Peyer's patch (tissue), 4 donors: ENCODE data around the gene CABP7. TPM values are rescaled to one million over a fixed set of nuclear protein-coding genes. Genes with fewer than 3 reads are reported as not detected.

Experiments
- DNase-seq, 3 donors: peaks; one replicate each; pipeline ENCODE4 v3.0.0-alpha.2; 2017 to 2019
- H3K27ac ChIP-seq, 4 donors: fragments of 200-600 bp; sonication (generic); one replicate each; pipeline ENCODE4 v1.5.1; 2016 to 2019
- H3K27me3 ChIP-seq, 2 donors: fragments of 200-600 bp; sonication (generic); one replicate each; pipeline ENCODE4 v1.5.1; 2019
- H3K36me3 ChIP-seq, 3 donors: fragments of 200-600 bp; sonication (generic); one replicate each; pipeline ENCODE4 v1.5.1; 2016 to 2019
- H3K4me1 ChIP-seq, 4 donors: fragments of 200-600 bp; sonication (generic); one replicate each; pipeline ENCODE4 v1.5.1; 2016 to 2019
- H3K4me3 ChIP-seq, 4 donors: fragments of 200-600 bp; sonication (generic); 1 replicate in 3 of 4; 2 replicates in 1 of 4; pipeline ENCODE4 v1.5.1; 2016 to 2019; ENCODE audit warnings: mild to moderate bottlenecking in 1 of 4
- H3K9me3 ChIP-seq, 4 donors: fragments of 200-600 bp; sonication (generic); one replicate each; pipeline ENCODE4 v1.5.1; 2016 to 2019; ENCODE audit warnings: mild to moderate bottlenecking in 1 of 4
- CTCF ChIP-seq, 6 experiments: fragments of 450-650 bp in 4 of 6; fragments of 200-600 bp in 2 of 6; sonication (generic) in 1 of 6; IDR thresholded peaks; one replicate each; pipeline ENCODE4 v1.5.1; 2017 to 2019; ENCODE audit warnings: antibody characterized with exemption in 6 of 6, mild to moderate bottlenecking in 3 of 6, moderate library complexity in 1 of 6
- POLR2A ChIP-seq, 2 donors: fragments of 450-650 bp; IDR thresholded peaks; one replicate each; pipeline ENCODE4 v1.5.1; 2017; ENCODE audit warnings: antibody characterized with exemption in 2 of 2, mild to moderate bottlenecking in 2 of 2, moderate library complexity in 2 of 2
- total RNA-seq, 4 donors: library from RNA; depleted of rRNA; stranded (reverse); fragments of >200 nt; gene quantifications; one replicate each; pipeline ENCODE4 v1.1.0, GENCODE V29; 2016

Gene CABP7
- total RNA-seq, 4 donors from 2014 or later, result 1.6 to 5.8 (median 2.9) TPM

- Histone ChIP-seq H3K27me3 (no peaks in the 10 kb centered on the region), H3K4me3 (no peak overlapping the region), H3K4me1 (no peaks in the 10 kb centered on the region), H3K27ac (no peak overlapping the region), H3K36me3 (peaks cover 0 to 21% (median 0%) of the 10 kb centered on the region in 3 donors), H3K9me3 (no peaks in the 10 kb centered on the region)
- TF ChIP-seq POLR2A (IDR thresholded peaks at IDR 0.05) (no peak), CTCF (IDR thresholded peaks at IDR 0.05) (no peak)
- DNase-seq, result no peak
These were observed 27.5 kb upstream of the CABP7 start for GRCh38 chr22:29692327-29692640.

GRCh38 chr22:29693161-29693560 is 26.6 kb upstream of the CABP7 start:
- Histone ChIP-seq H3K36me3 (peaks cover 0 to 21% (median 0%) of the 10 kb centered on the region in 3 donors), H3K4me3 (no peak overlapping the region), H3K27ac (no peak overlapping the region), H3K9me3 (no peaks in the 10 kb centered on the region), H3K27me3 (no peaks in the 10 kb centered on the region), H3K4me1 (no peaks in the 10 kb centered on the region)
- DNase-seq, result no peak
- TF ChIP-seq CTCF (IDR thresholded peaks at IDR 0.05), result no peak
- no peak for TF ChIP-seq POLR2A (IDR thresholded peaks at IDR 0.05)

GRCh38 chr22:29693671-29694070 is 26.1 kb upstream of the CABP7 start:
- Histone ChIP-seq H3K27me3 (no peaks in the 10 kb centered on the region), H3K36me3 (peaks cover 0 to 21% (median 0%) of the 10 kb centered on the region in 3 donors), H3K27ac (no peak overlapping the region), H3K4me3 (no peak overlapping the region), H3K4me1 (no peaks in the 10 kb centered on the region), H3K9me3 (no peaks in the 10 kb centered on the region)
- DNase-seq, result no peak
- TF ChIP-seq CTCF (IDR thresholded peaks at IDR 0.05) (no peak), POLR2A (IDR thresholded peaks at IDR 0.05) (no peak)

- no peak overlapping the region for H3K4me3 ChIP-seq
- H3K9me3 ChIP-seq, result no peaks in the 10 kb centered on the region
- no peaks in the 10 kb centered on the region for H3K27me3 ChIP-seq
- no peak for DNase-seq
- TF ChIP-seq CTCF (IDR thresholded peaks at IDR 0.05) (no peak), POLR2A (IDR thresholded peaks at IDR 0.05) (no peak)
- peaks cover 0 to under 1% (median 0%) of the 10 kb centered on the region in 4 donors for H3K4me1 ChIP-seq
- peaks cover 0 to 21% (median 0%) of the 10 kb centered on the region in 3 donors for H3K36me3 ChIP-seq
- no peak overlapping the region for H3K27ac ChIP-seq
These were observed 24.5 kb upstream of the CABP7 start for GRCh38 chr22:29695129-29695926.

- peaks cover 0 to 21% (median 0%) of the 10 kb centered on the region in 3 donors for H3K36me3 ChIP-seq
These were observed 21.8 kb upstream of the CABP7 start for GRCh38 chr22:29697853-29698598.

More at GRCh38 chr22:29697853-29698598, 21.8 kb upstream of the CABP7 start:
- Histone ChIP-seq H3K27ac (no peak overlapping the region), H3K9me3 (no peaks in the 10 kb centered on the region), H3K27me3 (no peaks in the 10 kb centered on the region), H3K4me1 (peaks cover 0 to 26% (median 3%) of the 10 kb centered on the region in 4 donors), H3K4me3 (no peak overlapping the region)
- no peak for TF ChIP-seq POLR2A (IDR thresholded peaks at IDR 0.05)
- no peak for TF ChIP-seq CTCF (IDR thresholded peaks at IDR 0.05)
- no peak for DNase-seq
